ENCODE measurements around the gene MOV10L1. TPM values are rescaled to one million over a fixed set of nuclear protein-coding genes. Genes with fewer than 3 reads are reported as not detected.

The MOV10L1 gene
- total RNA-seq, 1 experiment from 2014 or later = not detected

DNA sequence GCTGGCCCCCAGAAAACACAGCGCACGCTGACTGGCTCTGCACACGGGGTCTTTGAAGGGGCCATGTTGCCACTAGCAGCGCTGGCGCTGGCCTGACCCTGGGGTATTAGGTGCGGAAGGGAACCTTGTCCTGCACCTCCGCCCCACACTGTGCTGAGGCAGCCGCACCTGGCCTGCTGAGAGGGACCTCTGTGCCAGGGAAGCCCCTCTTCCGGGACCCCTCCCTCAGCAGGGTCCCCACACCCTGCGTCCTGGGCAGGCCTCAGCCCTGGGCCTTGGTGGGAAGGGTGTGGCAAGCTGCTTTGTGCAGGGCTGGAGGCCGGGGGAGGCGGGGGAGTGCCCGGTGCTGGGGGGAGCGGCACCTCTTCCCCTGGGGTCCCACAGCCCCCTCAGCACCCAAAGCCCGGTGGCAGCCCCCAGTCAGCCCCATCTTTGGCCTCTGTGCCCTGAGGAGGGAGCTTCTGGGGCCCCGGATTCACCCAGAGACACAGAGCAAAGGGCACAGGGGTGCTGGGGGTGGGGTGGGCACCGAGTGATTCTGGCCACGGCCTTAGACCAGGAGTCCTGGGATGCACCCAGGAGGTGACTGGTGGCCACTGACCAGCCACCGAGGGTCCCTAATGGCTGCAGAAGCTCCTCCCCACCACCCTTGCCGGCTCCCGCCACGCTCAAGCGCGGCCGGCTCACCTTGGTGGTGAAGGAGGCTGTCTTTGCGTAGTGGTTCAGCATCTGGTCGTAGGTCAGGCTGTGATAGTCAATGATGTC lies 43.1 kb upstream of the MOV10L1 start:
- TF ChIP-seq, protein P1, sequence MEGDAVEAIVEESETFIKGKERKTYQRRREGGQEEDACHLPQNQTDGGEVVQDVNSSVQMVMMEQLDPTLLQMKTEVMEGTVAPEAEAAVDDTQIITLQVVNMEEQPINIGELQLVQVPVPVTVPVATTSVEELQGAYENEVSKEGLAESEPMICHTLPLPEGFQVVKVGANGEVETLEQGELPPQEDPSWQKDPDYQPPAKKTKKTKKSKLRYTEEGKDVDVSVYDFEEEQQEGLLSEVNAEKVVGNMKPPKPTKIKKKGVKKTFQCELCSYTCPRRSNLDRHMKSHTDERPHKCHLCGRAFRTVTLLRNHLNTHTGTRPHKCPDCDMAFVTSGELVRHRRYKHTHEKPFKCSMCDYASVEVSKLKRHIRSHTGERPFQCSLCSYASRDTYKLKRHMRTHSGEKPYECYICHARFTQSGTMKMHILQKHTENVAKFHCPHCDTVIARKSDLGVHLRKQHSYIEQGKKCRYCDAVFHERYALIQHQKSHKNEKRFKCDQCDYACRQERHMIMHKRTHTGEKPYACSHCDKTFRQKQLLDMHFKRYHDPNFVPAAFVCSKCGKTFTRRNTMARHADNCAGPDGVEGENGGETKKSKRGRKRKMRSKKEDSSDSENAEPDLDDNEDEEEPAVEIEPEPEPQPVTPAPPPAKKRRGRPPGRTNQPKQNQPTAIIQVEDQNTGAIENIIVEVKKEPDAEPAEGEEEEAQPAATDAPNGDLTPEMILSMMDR (conservative IDR thresholded peaks at IDR 0.05; ENCODE audit: low read depth, low read length) = no peak
- no peak for TF ChIP-seq EZH2 (IDR thresholded peaks at IDR 0.05; ENCODE audit: borderline replicate concordance, low read depth, low read length, poor library complexity, severe bottlenecking)
- BruUV-seq (replicated peaks) = no TSS peak
- Histone ChIP-seq H3K27me3 (replicated peaks; ENCODE audit: insufficient read depth, low read depth, low read length, poor library complexity) (no peaks in the 10 kb centered on the region), H3K36me3 (ENCODE audit: insufficient read depth, low read length, poor library complexity, severe bottlenecking) (no peaks in the 10 kb centered on the region), H3K27ac (ENCODE audit: low read depth, low read length, poor library complexity, severe bottlenecking) (no peak overlapping the region), H3K4me1 (ENCODE audit: insufficient read depth, low read length, poor library complexity, severe bottlenecking) (no peaks in the 10 kb centered on the region), H3K4me3 (ENCODE audit: low read depth, low read length, poor library complexity, severe bottlenecking) (no peak overlapping the region), H3K9me3 (ENCODE audit: low read depth, low read length, poor library complexity, severe bottlenecking) (no peaks in the 10 kb centered on the region)
- ChIA-PET POLR2A (ENCODE audit: low non-redundant PET) (no interaction called here), CTCF (no interaction called here)
- no peak for DNase-seq (ENCODE audit: low spot score)
- intact Hi-C loops (cut with micrococcal nuclease; ENCODE audit: unreplicated experiment) = no loop called here

DNA sequence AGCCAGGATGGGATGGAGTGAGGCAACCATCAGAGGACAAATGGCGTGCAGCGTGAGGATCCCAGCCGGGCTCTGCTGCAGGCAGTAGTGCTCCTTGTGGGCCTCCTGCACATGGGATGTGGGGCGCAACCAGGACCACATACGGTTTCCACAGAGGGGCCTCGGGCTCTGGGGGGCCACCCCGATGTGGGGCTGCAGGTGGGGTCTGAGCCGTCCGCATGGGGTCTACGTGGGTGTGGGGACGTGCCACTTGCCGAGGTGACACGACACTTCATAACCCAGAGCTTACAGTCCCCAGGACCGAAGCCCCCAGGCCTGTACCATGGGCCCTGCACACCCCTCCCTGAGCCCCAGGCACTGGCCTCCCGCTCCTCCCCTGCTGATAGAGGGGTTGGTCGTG lies 42.5 kb upstream of the MOV10L1 start:
- no peaks in the 10 kb centered on the region for H3K9me3 ChIP-seq (ENCODE audit: low read depth, low read length, poor library complexity, severe bottlenecking)
- ChIA-PET POLR2A (ENCODE audit: low non-redundant PET) (no interaction called here), CTCF (no interaction called here)
- H3K4me1 ChIP-seq (ENCODE audit: insufficient read depth, low read length, poor library complexity, severe bottlenecking) = no peaks in the 10 kb centered on the region
- intact Hi-C loops (cut with micrococcal nuclease; ENCODE audit: unreplicated experiment) = no loop called here
- H3K36me3 ChIP-seq (ENCODE audit: insufficient read depth, low read length, poor library complexity, severe bottlenecking) = no peaks in the 10 kb centered on the region
- DNase-seq (ENCODE audit: low spot score) = no peak
- no peak overlapping the region for H3K4me3 ChIP-seq (ENCODE audit: low read depth, low read length, poor library complexity, severe bottlenecking)
- no peak for TF ChIP-seq EZH2 (IDR thresholded peaks at IDR 0.05; ENCODE audit: borderline replicate concordance, low read depth, low read length, poor library complexity, severe bottlenecking)
- TF ChIP-seq, protein P1 (conservative IDR thresholded peaks at IDR 0.05; ENCODE audit: low read depth, low read length) = no peak
- no peak overlapping the region for H3K27ac ChIP-seq (ENCODE audit: low read depth, low read length, poor library complexity, severe bottlenecking)
- H3K27me3 ChIP-seq (replicated peaks; ENCODE audit: insufficient read depth, low read depth, low read length, poor library complexity) = no peaks in the 10 kb centered on the region
- BruUV-seq (replicated peaks) = no TSS peak

DNA sequence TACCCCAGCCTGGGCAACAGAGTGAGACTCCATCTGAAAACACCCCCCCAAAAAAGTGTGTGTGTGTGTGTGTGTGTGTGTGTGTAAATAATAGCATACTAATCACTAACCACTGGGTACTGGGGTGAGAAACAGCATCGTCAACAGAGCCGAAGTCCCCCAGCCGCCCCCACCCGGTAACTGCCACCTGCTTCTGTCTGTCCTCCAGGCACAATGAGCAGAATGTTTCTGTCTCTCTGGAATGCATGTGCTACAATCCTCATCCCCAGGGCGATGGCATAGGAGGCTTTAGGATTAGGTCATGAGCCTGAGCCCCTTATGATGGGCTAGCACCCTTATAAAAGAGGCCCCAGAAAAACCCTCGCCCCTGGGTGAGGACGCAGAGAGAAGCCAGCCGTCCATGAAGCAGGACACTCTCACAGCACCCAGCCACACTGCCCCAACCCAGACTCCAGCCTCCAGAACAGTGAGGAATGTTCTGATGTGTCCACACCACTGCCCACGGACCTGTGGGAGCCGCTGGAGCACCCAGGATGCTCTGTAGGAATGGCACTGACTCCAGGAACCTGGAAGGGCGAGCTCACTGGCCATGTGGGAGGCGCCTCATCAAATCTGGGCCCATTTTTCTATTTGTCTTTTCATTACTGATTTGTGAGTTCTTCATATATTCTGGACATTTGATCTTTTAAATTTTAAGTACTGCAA lies 41.6 kb upstream of the MOV10L1 start:
- DNase-seq (ENCODE audit: low spot score) = no peak
- BruUV-seq (replicated peaks) = no TSS peak

More for the DNA sequence above, 41.6 kb upstream of the MOV10L1 start:
- intact Hi-C loops (cut with micrococcal nuclease; ENCODE audit: unreplicated experiment) = no loop called here
- ChIA-PET CTCF (no interaction called here), POLR2A (ENCODE audit: low non-redundant PET) (interaction anchor here (0.5 kb wide), 1 partner anchor 167 kb away, joined by 4 read pairs; no protein-coding TSS in a partner anchor)
- TF ChIP-seq, protein P1 (conservative IDR thresholded peaks at IDR 0.05; ENCODE audit: low read depth, low read length) = no peak
- TF ChIP-seq EZH2 (IDR thresholded peaks at IDR 0.05; ENCODE audit: borderline replicate concordance, low read depth, low read length, poor library complexity, severe bottlenecking) = no peak
- no peaks in the 10 kb centered on the region for H3K27me3 ChIP-seq (replicated peaks; ENCODE audit: insufficient read depth, low read depth, low read length, poor library complexity)
- no peak overlapping the region for H3K27ac ChIP-seq (ENCODE audit: low read depth, low read length, poor library complexity, severe bottlenecking)
- H3K4me3 ChIP-seq (ENCODE audit: low read depth, low read length, poor library complexity, severe bottlenecking) = no peak overlapping the region
- no peaks in the 10 kb centered on the region for H3K36me3 ChIP-seq (ENCODE audit: insufficient read depth, low read length, poor library complexity, severe bottlenecking)
- H3K4me1 ChIP-seq (ENCODE audit: insufficient read depth, low read length, poor library complexity, severe bottlenecking) = no peaks in the 10 kb centered on the region
- H3K9me3 ChIP-seq (ENCODE audit: low read depth, low read length, poor library complexity, severe bottlenecking) = no peaks in the 10 kb centered on the region
